Activated T-helper 9 cell treated with anti-CD3 and anti-CD28 coated beads, Interleukin-2, amount 50 U/mL, for 16 hours (primary cell): ENCODE data around the gene CPSF4.

Source experiments
- DNase-seq: peaks from one replicate; pipeline ENCODE4 v3.0.0-alpha.2; 2020; ENCODE audit warnings: low read depth

Gene CPSF4

DNA sequence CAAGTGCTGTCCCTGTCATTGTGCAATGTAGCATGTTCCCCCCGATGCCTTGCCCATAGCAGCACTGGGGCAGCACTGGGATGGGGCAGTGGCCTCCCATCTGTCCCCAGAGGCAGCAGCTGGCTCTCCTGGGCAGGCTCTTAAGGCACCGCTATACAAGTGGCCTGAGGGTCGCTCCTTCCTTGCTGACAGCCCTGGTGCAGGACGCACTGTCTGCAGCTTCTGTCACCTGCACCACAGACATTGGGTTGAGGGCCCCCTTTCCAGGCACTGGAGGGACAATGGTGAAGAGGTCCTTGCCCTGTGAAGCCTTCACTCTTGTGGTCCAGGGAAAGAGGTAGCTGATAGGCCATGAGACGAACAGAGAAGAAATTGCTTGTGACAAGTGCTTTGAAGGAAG lies 10.6 kb downstream of the CPSF4 start:
- no peak for DNase-seq

DNA sequence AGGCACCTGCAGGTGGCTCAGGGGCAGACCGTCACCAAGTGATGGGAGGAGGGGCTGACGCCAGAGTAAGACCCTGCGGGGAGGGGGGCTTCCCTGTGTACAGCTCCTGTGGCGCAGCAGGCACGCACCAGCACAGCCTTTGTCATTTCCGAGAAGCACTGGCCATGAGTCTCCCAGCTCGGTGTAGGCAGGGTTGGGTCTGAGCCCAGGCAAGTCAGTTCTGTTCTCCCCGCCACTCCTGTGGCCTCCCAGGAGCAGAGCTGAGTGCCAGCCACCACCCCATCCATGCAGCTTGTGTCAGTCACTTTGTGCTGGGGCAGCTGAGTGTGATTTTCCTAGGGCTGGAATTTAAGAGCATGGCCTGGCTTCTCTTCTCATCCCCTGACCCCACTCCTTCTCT lies 13.2 kb downstream of the CPSF4 start:
- no peak for DNase-seq

DNA sequence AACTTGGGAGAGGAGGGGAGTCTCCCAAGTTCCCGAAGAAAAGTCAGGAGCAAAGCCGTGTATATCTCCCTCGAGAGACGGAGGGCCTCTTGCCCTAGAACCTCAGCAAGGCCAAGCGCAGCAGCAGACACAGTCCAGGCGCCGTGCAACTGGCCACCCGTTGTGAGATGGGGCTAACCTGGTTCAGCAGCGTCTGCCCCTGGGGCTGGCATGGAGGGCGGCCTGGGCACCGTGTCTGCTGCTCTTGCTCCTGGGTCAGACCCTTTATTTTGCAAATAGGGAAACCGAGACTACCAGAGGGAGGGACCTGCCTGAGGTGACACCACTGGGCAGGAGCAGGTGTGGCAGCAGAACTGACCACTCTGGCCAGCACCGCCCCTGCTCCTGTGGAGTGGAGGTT lies 13.8 kb downstream of the CPSF4 start:
- DNase-seq = no peak

DNA sequence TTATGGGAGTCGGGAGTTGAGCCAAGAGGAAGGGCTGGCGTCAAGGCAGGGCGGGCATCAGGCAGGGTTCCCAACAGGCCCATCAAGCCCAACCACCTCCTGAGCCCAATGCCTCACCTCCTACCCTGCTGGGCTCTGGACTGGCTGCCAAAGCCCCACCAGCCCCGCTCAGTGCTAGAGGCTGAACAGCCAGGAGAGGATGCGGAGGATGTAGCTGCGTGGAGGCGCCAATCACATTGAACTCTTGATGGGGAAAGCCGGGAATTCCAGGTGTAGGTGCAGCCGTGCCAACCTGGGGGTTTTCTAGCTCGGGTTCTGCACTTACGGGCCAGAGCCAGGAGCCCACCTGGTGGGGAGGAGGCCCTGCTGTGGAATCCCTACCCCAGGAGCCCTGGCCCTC lies 14.4 kb downstream of the CPSF4 start:
- no peak for DNase-seq

DNA sequence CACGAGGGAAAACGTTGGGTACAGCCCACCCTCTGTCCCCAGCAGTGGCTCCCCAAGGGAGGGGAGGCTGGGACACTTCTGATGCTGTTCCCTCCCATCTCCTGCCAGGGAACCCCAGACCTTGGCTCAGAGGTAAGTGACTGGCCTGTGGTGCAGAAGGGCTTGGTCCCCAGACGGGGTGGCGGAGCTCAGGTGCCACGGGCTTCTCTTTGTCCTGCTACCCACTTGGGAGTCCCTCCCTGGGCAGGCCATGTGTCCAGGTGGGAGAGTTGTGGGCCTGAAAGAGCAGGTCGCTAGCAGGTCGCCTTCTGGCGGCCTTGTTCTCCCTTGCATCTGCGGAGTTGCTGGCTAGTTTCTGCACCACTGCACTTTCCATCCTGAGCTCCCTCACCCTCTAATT lies 17.1 kb downstream of the CPSF4 start:
- no peak for DNase-seq

DNA sequence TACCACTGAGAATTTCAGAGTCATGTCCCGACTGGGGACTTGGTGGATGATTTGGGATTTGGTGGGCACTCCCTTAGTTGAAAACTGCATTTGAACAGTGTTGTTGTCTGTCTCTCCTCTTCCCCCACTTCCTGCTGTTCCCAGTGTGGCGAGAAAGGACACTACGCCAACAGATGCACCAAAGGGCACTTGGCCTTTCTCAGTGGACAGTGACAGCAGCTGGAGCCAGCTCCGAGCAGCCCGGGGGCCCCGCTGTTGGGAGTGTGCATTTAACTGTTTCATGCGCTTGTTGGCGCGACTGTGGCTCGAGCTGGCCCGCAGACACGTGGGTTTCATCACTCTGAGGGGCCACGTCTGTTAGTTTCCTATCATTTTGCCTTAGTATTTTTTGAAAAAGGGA lies 17.5 kb downstream of the CPSF4 start:
- DNase-seq = no peak

DNA sequence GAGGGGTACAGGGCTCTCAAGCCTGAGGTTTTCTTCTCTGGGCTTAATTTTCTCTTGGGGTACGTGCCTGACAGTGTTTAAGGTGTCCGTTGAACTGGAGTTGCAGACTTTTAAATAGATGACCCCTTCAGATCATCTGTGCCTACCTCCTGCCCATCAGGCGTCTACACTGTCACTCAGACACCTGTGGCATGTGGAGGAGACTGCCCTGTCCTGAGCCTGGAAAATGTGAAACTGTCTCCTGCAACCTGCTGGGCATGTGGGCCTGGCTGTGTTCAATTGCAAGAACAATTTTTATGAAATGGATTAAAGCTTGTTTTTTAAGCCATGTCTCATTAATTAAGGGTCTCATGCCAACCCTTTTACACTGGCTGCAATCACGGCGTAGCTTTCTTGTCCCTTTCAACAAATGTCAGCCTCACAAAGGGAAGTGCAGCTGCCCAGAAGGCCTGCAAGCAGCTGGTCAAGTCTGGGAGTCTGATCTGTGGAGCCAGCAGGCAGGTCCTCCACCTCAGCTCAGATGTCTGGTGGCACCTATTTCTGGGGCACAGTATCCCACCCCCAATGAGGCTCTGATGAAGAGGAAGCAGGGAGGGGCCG lies 18.4 kb downstream of the CPSF4 start:
- DNase-seq = no peak

DNA sequence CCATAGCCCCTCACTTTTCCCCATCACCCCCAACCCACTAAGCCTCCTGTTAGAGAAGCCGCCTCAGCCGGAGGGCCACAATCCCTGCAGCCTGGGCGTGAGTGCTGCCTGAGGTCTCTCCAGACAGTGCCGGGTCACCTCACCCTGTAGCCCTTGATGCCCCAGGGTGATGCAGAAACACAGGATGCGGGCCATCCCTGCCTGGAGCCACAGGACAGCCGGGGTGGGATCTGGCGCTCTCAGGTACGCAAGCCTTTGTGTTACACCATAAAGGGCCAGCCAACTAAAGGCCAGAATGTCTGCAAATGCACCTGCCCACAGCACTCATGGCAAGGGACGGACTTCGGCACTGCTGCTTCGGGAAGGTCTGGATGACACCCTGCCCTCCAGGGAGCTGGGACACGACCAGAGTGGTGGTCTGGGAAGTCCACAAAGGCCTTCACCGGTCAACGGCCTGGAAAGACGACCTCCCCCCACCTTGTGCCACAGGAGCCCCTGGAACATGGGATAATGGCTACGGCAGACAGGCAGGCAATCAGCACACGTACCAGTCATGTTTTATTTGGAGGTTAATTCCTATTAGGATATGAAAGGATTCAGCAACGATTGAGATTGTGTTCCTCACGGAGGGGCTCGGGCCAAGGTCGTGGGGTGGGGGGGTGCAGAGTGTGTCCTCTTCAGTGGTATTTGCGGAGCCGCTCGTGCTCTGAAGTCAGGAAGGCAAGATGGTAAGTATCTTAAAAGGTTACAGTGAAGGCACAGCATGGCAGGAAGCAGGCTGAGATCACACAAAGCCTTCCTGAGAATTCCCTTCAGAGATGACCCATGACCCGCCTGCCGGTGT lies 19.1 kb downstream of the CPSF4 start:
- no peak for DNase-seq

DNA sequence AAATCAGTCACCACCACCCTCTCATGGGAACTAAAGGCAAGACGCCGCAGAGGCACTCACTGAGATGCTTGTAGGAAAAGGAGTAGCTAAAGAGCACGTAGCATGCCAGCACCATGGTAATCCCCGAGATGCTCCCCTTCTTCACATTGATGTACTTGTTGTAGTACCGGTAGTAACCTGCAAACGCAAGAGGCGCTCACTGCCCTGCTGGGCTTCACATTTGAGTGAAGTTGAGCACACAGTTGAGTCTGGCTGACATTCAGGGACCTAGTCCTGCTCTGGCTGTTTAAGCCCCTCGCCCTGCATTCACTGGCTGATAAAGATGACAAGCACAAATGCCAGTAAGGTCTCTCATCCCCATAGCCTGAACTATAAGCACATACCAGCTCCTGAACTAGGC lies 20.3 kb downstream of the CPSF4 start:
- no peak for DNase-seq

DNA sequence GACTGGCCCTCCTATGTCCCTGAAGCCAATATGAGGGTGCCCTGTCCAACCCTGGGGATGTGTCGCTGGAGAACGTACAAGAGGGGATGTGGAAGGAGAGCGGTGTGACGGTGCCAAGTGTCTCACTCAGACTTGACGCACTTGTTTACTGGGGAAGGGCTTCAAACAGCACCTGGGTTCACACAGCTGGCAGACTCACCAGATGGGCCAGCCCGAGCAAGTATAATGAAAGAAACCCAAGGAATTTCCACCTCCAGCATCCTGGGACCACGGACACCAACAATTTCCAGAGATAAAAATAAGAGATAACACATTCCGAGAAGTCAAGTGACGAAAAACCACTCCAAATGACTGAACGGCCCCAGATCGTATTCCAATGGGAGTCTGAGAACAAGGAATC lies 21.9 kb downstream of the CPSF4 start:
- no peak for DNase-seq

DNA sequence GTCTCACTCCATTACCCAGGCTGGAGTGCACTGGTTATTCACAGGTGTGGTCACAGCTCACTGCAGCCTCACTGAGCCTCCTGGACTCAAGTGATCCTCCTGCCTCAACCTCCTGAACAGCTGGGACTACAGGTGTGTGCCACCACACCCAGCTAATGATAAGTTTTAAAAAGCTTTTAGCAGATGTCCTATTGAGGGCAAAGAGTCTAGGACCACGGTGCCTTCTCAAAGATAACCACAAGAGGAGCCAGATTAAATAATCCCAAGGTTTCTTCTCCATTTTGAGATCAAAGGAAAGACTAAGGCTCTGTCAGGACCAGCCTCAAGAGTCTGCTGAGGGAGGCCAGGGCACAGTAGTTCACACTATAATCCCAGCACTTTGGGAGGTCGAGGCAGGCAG lies 22.5 kb downstream of the CPSF4 start:
- DNase-seq = no peak

DNA sequence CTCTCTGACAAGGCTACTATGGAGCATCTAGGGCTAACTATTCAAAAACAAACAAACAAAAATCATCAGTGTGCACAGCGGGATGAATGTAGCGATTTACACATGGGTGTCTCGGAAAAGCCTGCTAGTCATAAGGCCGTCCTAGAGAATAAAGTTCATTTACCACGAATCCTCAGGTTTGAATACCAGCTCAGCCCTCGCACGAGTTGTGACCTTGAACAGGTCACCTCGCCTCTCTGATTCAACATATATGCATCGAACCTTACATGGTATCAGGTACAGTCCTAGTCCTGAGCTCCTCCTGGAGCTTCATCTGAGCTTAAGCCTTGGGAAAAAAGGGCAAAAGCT lies 26.7 kb downstream of the CPSF4 start:
- no peak for DNase-seq

DNA sequence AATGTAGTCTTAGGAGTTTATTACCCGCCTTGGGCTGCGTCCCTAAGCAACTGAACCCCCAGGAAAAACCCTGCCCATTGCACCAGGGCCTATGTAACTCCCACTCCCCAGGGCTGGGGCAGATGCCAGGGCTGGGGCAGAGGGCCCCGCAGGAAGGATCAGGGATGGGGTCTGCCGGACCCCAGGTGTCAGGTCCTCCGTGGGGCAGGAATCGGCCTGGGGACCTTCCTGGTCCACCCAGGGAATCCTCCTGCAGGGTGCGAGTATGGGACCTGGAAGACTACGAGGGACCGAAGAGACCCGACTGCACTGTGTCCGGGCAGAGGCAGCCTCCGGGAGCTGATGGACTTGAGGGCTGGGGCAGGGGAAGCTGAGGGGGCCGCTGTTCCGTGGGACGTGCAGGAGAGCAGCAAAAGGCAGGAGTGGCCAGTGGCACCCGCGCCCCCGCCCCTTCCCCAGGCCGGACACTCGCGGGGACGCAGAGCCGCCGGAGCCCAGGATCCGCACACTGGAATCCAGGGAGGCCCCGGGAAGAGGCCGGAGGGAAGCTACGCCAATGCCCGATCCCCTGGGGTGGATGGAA lies 29.7 kb downstream of the CPSF4 start:
- no peak for DNase-seq

DNA sequence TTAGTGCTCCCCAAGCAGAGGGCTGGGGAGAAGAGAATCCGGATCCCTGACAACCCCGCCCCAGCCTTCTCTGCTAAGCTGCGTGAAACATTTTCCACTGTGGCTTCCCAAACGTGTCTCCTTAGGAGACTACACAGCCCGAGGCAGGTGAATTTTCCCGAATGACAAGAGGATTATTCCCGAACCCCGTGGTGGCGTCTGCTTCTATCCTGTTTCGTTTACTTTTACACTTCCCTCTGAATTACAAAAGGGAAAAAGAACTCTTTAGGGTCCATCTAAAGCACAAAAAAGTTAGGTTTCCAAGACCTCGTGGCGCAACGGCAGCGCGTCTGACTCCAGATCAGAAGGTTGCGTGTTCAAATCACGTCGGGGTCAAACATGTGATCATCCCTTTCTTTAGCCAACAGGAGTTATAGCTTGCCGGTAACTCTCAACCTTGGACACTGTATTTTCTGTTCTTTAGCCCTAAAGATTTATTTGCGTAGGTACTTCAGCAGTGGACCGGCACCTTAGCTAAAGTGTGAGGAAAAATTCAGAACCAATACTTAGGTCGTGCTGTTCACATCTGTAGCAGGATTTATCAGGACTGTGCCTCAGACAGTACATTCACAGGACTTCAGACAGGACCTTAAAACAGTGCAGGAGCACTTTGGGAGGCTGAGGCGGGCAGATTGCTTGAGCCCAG lies 30.8 kb downstream of the CPSF4 start:
- no peak for DNase-seq

DNA sequence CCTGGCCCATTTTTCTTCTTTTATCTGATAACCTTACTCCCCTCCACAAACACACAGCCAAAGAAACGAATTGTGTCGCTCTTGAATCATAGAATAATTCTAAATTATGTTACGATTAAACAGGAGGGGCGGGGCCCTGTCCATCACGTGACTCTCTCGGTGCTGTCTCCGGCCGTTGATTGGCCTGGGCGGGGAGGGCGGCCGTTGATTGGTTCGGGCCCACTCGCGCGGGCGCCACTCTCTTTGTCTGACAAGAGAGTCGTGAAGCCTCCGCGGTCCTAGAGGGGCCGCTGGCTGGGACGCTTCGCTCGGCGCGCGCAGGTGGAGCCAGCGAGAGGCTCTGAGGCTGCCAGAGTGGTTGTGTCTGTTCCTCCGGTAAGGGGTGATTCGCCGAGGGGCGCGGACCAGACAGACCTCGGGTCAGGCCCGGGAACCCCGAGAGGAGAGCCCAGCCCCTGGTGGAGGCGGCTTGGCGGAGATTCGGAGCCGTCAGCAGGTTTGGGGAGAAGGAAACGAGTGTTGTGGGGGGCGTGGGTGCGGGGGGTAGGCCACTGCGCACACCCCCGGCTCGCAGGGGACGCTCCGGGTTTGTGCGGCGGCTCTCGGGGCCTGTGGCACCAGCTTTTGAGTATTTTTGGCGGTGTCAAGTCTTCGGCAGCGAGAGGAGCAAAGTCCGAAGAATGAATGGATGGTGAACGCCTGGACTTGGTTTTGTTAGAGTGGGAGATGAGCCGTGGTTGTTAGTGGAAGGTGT lies 34.0 kb downstream of the CPSF4 start, which contains the start of gene ZNF789:
ZNF789 (plus strand) TSS at position 330 of the 754 bp plus-strand sequence. CDS start 3,567 bp downstream, outside the sequence.
- peak; percentile 98 for DNase-seq

DNA sequence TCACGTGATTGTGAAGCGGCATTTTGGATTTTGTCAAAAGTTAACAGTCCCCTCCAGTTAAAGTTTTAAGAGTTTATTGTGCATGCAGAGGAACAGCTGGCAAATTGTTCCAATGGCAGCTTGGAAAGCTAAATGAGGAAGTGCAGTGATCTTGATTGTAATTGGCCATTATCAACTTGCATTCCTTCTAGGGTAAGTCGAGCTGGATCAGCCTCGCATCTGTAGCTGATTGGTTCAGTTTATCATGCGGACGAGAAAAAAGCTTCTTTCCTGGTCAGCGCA lies 34.5 kb downstream of the CPSF4 start:
- DNase-seq = no peak

DNA sequence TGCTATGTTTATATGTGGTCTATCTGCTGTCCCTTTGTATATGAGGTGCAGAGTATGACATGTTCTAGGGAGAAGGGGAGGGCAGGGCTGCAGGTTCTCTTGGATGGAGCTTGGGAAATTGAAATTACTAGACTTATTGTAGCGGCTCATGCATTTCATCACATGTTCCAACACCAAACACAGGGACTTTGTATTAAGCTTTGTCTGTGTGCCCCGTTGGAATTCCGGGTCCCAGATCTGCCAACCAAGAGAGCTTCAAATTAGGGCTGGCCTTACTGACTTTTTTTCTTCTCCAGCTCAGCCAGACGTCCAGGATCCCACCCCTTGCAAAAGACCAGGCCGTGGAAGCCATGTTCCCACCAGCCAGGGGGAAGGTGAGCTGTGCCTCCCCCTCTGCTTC lies 37.4 kb downstream of the CPSF4 start:
- no peak for DNase-seq

DNA sequence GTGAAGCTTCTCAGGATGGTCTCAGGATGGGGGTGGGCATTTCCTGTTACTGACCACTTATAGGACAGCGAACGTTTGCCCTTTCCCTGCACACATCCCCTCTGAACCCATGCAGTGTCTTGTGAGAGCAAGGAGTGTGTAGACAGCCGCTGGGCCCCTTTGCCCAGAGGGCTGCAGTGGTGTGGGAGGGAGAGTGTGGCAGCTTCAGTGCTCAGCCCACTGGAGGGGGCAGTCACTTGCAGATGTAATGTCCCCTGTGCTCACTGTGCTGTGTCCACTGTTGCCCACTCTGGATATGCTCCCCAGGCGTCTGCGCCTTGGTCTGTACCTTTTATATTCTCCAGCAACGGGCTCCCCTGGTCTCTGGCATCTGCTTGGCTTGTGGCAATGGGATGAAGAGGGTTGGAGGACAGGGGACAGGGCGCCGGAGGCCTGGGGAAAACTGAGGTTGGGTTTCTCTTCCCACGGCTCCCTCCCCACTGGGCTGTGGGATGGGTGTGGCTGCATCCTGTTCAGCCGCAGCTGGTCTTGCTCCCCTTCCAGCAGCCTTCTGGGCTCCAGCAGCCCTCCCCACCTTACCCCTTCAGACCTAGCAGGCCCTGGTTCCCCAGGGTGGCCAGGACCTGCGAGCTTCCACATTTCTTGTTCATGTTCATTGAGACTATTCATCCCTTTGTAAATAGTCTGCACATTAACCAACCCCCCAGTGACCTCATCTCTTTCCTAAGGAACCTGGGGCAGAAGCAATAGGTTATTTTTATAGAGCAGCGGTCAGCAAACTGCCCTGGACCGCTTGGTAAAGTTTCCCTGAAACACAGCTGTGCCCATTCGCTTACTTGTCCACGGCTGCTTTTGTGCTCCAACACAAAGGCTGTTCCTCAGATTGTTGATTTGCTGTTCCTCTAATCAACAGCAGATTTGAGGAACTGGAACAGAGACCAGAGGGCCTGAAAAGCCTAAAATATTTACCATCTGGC lies 40.0 kb downstream of the CPSF4 start:
- DNase-seq = no peak

DNA sequence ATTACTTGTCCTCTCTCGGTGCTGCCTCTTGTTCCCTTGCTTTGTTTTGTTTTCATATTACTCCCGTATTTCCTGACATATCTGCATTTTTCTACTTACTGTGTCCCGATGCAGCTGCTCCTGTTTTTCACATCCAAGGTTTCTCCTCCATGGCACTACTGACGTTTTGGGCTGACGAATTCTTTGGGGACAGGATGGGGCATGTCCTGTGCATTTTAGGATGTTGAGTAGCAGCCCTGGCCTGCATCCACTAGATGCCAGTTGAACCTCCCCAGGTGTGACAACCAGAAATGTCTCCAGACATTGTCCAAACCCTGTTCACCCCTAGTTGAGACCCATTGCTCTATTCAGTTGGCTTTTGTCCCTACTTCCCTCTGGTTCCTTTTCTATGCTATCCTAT lies 46.4 kb downstream of the CPSF4 start:
- DNase-seq = no peak

DNA sequence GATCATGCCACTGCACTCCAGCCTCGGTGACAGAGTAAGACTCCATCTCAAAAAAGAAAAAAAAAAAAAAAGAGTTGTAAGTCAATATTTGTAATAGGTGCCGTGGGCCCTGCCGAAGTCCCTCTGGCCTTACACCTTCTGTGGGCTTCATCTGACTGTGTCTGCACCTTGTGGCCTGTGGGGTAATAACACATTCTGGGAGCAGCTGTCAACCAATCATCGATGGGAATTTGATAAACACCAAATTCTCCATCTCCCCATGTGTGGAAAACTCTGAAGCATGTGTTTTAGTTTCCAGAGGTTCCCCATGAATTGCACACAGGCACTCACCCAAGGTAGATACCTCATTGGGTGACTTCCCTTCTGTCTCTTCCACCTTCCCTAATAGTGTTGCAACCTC lies 50.5 kb downstream of the CPSF4 start:
- DNase-seq = no peak

DNA sequence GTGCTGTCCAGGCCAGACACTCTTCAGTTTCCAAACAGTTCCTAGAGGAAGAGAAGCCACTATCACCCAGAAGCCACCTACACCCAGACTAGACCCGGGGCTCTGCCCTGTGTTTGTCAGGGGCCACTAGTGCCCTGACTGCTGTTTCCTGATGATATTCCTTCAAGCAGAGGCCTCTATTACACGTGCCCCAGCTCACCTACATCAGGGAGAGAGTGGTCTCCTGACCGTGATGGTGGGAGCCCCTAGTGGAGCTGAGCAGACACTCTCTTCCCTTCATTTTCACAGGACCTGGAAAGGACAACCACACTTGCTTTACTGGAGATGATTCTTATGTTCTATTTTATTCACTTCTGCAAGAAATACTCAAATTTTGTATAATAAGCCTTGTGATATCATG lies 52.1 kb downstream of the CPSF4 start:
- DNase-seq = no peak
